ENCODE measurements around the gene ABR. TPM values are rescaled to one million over a fixed set of nuclear protein-coding genes. Genes with fewer than 3 reads are reported as not detected.

The ABR gene
- total and polyA plus RNA-seq, 4 donors = 2.7 to 12.9 (median 6.8) TPM

- TF ChIP-seq FOXA2 (IDR thresholded peaks at IDR 0.05) (no peak), YY1 (IDR thresholded peaks at IDR 0.05) (no peak), SP1 (IDR thresholded peaks at IDR 0.05) (no peak), EGR1 (IDR thresholded peaks at IDR 0.05; ENCODE audit: low read depth in 2 of 2) (no peak), FOXA1 (IDR thresholded peaks at IDR 0.05) (no peak), REST (IDR thresholded peaks at IDR 0.05) (no peak), ATF3 (IDR thresholded peaks at IDR 0.05) (no peak), HNF4A (conservative IDR thresholded peaks at IDR 0.05) (no peak), MAX (IDR thresholded peaks at IDR 0.05) (no peak), RAD21 (IDR thresholded peaks at IDR 0.05) (no peak)
- no peaks in the 10 kb centered on the region for H3K4me1 ChIP-seq (ENCODE audit: control insufficient read depth in 4 of 4, insufficient read depth in 4 of 4, low read length in 3 of 4)
- no peaks in the 10 kb centered on the region for H3K9me3 ChIP-seq (ENCODE audit: control insufficient read depth in 4 of 4, low read length in 3 of 4)
- H3K27ac ChIP-seq (ENCODE audit: low read depth in 1 of 2, low read length in 2 of 2) = no peak overlapping the region
- WGBS = 88% methylated on average over 19 of the region's 19 CpGs
- no peak overlapping the region for H3K9ac ChIP-seq (ENCODE audit: low read depth in 1 of 2, low read length in 2 of 2)
- no peak overlapping the region for H3K4me3 ChIP-seq (ENCODE audit: low read depth in 1 of 3, low read length in 3 of 3)
- no peaks in the 10 kb centered on the region for H3K27me3 ChIP-seq (ENCODE audit: control insufficient read depth in 4 of 4, insufficient read depth in 4 of 4, low read length in 3 of 4)
- no peaks in the 10 kb centered on the region for H3K36me3 ChIP-seq (ENCODE audit: control insufficient read depth in 4 of 4, insufficient read depth in 3 of 4, low read depth in 1 of 4, low read length in 3 of 4)
- no peak for DNase-seq (ENCODE audit: low spot score)
Measured at GRCh38 chr17:1042486-1042885, 137.3 kb downstream of the ABR start.

DNA sequence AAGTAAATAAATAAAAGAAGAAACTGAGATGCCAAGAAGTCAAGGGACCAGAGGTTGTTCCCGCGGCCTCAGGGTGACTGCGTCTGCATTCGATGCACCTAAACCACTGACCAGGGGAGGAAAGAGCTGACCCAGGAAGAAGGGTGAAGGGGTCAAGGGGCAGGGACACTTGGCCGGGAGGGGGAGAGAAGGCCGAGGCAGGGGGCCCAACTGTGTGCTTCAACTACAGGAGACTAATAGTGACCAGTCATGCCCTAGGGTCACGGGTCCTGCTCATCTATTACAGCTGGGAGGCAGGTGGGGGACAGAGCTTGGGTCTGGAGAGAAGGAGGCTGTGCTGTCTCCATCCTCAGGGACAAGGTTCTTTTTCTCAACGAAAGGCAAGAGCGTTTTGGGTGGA lies 138.0 kb downstream of the ABR start:
- Histone ChIP-seq H3K27ac (ENCODE audit: low read depth in 1 of 2, low read length in 2 of 2) (no peak overlapping the region), H3K9me3 (ENCODE audit: control insufficient read depth in 4 of 4, low read length in 3 of 4) (no peaks in the 10 kb centered on the region), H3K9ac (ENCODE audit: low read depth in 1 of 2, low read length in 2 of 2) (no peak overlapping the region), H3K4me1 (ENCODE audit: control insufficient read depth in 4 of 4, insufficient read depth in 4 of 4, low read length in 3 of 4) (no peaks in the 10 kb centered on the region), H3K27me3 (ENCODE audit: control insufficient read depth in 4 of 4, insufficient read depth in 4 of 4, low read length in 3 of 4) (no peaks in the 10 kb centered on the region), H3K4me3 (ENCODE audit: low read depth in 1 of 3, low read length in 3 of 3) (no peak overlapping the region), H3K36me3 (ENCODE audit: control insufficient read depth in 4 of 4, insufficient read depth in 3 of 4, low read depth in 1 of 4, low read length in 3 of 4) (no peaks in the 10 kb centered on the region)
- no peak for DNase-seq (ENCODE audit: low spot score)
- 89% methylated on average over 9 of the region's 9 CpGs for WGBS
- TF ChIP-seq FOXA1 (IDR thresholded peaks at IDR 0.05) (no peak), NR2F2 (IDR thresholded peaks at IDR 0.05) (no peak), TAF1 (conservative IDR thresholded peaks at IDR 0.05) (no peak), ATF3 (IDR thresholded peaks at IDR 0.05) (no peak), FOXA2 (IDR thresholded peaks at IDR 0.05) (no peak), MAX (IDR thresholded peaks at IDR 0.05) (no peak), REST (IDR thresholded peaks at IDR 0.05) (no peak), GABPA (IDR thresholded peaks at IDR 0.05 in 1 of 2, conservative IDR thresholded peaks at IDR 0.05 in 1 of 2) (no peak)
- TF ChIP-seq, protein P1, sequence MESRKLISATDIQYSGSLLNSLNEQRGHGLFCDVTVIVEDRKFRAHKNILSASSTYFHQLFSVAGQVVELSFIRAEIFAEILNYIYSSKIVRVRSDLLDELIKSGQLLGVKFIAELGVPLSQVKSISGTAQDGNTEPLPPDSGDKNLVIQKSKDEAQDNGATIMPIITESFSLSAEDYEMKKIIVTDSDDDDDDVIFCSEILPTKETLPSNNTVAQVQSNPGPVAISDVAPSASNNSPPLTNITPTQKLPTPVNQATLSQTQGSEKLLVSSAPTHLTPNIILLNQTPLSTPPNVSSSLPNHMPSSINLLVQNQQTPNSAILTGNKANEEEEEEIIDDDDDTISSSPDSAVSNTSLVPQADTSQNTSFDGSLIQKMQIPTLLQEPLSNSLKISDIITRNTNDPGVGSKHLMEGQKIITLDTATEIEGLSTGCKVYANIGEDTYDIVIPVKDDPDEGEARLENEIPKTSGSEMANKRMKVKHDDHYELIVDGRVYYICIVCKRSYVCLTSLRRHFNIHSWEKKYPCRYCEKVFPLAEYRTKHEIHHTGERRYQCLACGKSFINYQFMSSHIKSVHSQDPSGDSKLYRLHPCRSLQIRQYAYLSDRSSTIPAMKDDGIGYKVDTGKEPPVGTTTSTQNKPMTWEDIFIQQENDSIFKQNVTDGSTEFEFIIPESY (IDR thresholded peaks at IDR 0.05) = no peak

Measured in liver (tissue), 9 donors.